Neural cell (in vitro differentiated cells): Measurements from ENCODE around the gene IQGAP1.

ENCODE experiments used
- EP300 ChIP-seq: fragments of 450-650 bp; conservative IDR thresholded peaks from 2 replicates; pipeline ENCODE4 v1.6.1; 2014; ENCODE audit warnings: antibody characterized with exemption, mild to moderate bottlenecking, moderate library complexity; ENCODE audit not compliant: poor library complexity, severe bottlenecking
- EZH2 ChIP-seq: fragments of 200-600, 300-800 bp; shearing (Covaris generic), sonication (generic); IDR thresholded peaks from 2 replicates; pipeline ENCODE4 v1.6.1; 2014; ENCODE audit warnings: antibody characterized with exemption, low read length, borderline replicate concordance, mild to moderate bottlenecking; ENCODE audit not compliant: insufficient read depth, poor library complexity, severe bottlenecking
- POLR2AphosphoS5 ChIP-seq: IDR thresholded peaks from 2 replicates; pipeline ENCODE4 v1.6.1; 2012
- SMC3 ChIP-seq: fragments of 450-650 bp; conservative IDR thresholded peaks from 2 replicates; pipeline ENCODE4 v1.6.1; 2014; ENCODE audit warnings: antibody characterized with exemption, mild to moderate bottlenecking, moderate library complexity; ENCODE audit not compliant: poor library complexity
- TAF1 ChIP-seq: IDR thresholded peaks from 2 replicates; pipeline ENCODE4 v1.6.1; 2012; ENCODE audit warnings: low read depth
- TF ChIP-seq, protein P1 (sequence below): fragments of 450-650 bp; IDR thresholded peaks from 2 replicates; pipeline ENCODE4 v1.5.1; 2014; ENCODE audit warnings: antibody characterized with exemption, mild to moderate bottlenecking, moderate library complexity; ENCODE audit not compliant: poor library complexity, severe bottlenecking

DNA sequence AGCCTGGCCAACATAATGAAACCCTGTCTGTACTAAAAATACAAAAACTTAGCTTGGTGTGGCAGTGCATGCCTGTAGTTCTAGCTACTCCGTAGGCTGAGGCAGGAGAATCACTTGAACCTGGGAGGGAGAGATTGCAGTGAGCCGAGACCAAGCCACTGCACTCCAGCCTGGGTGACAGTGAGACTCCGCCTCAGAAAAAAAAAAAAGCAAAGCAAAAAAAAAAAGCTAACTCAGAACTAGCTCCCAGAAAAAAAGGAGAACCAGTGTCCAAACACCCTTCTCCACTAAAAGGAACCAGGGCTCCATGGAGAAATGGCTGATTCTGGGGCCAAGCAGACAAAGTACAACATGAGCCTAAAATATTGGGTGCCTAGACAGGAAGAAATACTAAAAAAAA is 124.9 kb downstream of the IQGAP1 start:
- TF ChIP-seq TAF1 = no peak
- TF ChIP-seq, protein P1, sequence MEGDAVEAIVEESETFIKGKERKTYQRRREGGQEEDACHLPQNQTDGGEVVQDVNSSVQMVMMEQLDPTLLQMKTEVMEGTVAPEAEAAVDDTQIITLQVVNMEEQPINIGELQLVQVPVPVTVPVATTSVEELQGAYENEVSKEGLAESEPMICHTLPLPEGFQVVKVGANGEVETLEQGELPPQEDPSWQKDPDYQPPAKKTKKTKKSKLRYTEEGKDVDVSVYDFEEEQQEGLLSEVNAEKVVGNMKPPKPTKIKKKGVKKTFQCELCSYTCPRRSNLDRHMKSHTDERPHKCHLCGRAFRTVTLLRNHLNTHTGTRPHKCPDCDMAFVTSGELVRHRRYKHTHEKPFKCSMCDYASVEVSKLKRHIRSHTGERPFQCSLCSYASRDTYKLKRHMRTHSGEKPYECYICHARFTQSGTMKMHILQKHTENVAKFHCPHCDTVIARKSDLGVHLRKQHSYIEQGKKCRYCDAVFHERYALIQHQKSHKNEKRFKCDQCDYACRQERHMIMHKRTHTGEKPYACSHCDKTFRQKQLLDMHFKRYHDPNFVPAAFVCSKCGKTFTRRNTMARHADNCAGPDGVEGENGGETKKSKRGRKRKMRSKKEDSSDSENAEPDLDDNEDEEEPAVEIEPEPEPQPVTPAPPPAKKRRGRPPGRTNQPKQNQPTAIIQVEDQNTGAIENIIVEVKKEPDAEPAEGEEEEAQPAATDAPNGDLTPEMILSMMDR = no peak
- no peak for TF ChIP-seq EZH2
- no peak for TF ChIP-seq POLR2AphosphoS5
- no peak for TF ChIP-seq EP300
- no peak for TF ChIP-seq SMC3
